Stimulated activated CD4-positive, alpha-beta T cell treated with anti-CD3 and anti-CD28 coated beads, Interleukin-1b, Interleukin-23, amount 100 ng/mL, for 48 hours (primary cell): ENCODE measurements around the gene PRKAA1.
A peak's percentile ranks its signal among the peaks of the same experiment; 100 is the strongest.

Experiments used
- DNase-seq: peaks from one replicate; pipeline ENCODE4 v3.0.0-alpha.2; 2020

Gene PRKAA1

GRCh38 chr5:40798012-40798800, at the start of gene PRKAA1:
Gene PRKAA1, minus strand, starts transcription at chr5:40798374. Its CDS starts 185 bp downstream, at chr5:40798189.
- DNase-seq = peak; percentile 86

- DNase-seq = no peak
Measured at GRCh38 chr5:40847525-40847924, 49.4 kb upstream of the PRKAA1 start.

- DNase-seq = no peak
Measured at GRCh38 chr5:40846371-40846770, 48.2 kb upstream of the PRKAA1 start.

- no peak for DNase-seq
Measured at GRCh38 chr5:40844565-40844964, 46.4 kb upstream of the PRKAA1 start.

GRCh38 chr5:40842351-40842750, 44.2 kb upstream of the PRKAA1 start:
- no peak for DNase-seq

GRCh38 chr5:40841068-40841805, 43.1 kb upstream of the PRKAA1 start, which contains the start of gene CARD6:
Gene CARD6, plus strand, starts transcription at chr5:40841367. Its CDS starts 16 bp downstream, at chr5:40841383.
- DNase-seq = no peak

- no peak for DNase-seq
Measured at GRCh38 chr5:40838086-40838485, 39.9 kb upstream of the PRKAA1 start.

- DNase-seq = peak; percentile 96
Measured at GRCh38 chr5:40834849-40835787, 36.9 kb upstream of the PRKAA1 start, which contains the start of gene RPL37. Gene RPL37, minus strand, starts transcription at chr5:40835222. Its CDS starts 37 bp downstream, at chr5:40835185.

GRCh38 chr5:40834391-40834848, 36.2 kb upstream of the PRKAA1 start:
- DNase-seq = peak; percentile 20

GRCh38 chr5:40833712-40834229, 35.6 kb upstream of the PRKAA1 start:
- DNase-seq = no peak

- no peak for DNase-seq
Measured at GRCh38 chr5:40832345-40832744, 34.2 kb upstream of the PRKAA1 start.

GRCh38 chr5:40831346-40832210, 33.4 kb upstream of the PRKAA1 start:
- peak; percentile 39 for DNase-seq

- DNase-seq = no peak
Measured at GRCh38 chr5:40829748-40830533, 31.8 kb upstream of the PRKAA1 start.

GRCh38 chr5:40828690-40829661, 30.8 kb upstream of the PRKAA1 start:
- no peak for DNase-seq

- no peak for DNase-seq
Measured at GRCh38 chr5:40828021-40828631, 30.0 kb upstream of the PRKAA1 start.

GRCh38 chr5:40827188-40827977, 29.2 kb upstream of the PRKAA1 start:
- no peak for DNase-seq

- no peak for DNase-seq
Measured at GRCh38 chr5:40826489-40827187, 28.5 kb upstream of the PRKAA1 start.
